ENCODE results near the gene CRACDL. TPM values are rescaled to one million over a fixed set of nuclear protein-coding genes. Genes with fewer than 3 reads are reported as not detected.

CRACDL gene
- polyA plus RNA-seq, 1 of the 3 experiments (the other 2 are of a cell fraction): not detected

GRCh38 chr2:98795891-98796676 lies 139.9 kb downstream of the CRACDL start (continued):
- TF ChIP-seq REST (IDR thresholded peaks at IDR 0.05; ENCODE audit: low read depth, low read length): no peak
- no peak for TF ChIP-seq RFX5 (IDR thresholded peaks at IDR 0.05; ENCODE audit: low read length)
- no peak for TF ChIP-seq GABPA (IDR thresholded peaks at IDR 0.05; ENCODE audit: low read depth)
- TF ChIP-seq CHD2 (IDR thresholded peaks at IDR 0.05; ENCODE audit: low read length, partially characterized antibody): no peak
- TF ChIP-seq, protein P1, sequence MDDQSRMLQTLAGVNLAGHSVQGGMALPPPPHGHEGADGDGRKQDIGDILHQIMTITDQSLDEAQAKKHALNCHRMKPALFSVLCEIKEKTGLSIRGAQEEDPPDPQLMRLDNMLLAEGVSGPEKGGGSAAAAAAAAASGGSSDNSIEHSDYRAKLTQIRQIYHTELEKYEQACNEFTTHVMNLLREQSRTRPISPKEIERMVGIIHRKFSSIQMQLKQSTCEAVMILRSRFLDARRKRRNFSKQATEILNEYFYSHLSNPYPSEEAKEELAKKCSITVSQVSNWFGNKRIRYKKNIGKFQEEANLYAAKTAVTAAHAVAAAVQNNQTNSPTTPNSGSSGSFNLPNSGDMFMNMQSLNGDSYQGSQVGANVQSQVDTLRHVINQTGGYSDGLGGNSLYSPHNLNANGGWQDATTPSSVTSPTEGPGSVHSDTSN (IDR thresholded peaks at IDR 0.05): no peak
- TF ChIP-seq NRF1 (IDR thresholded peaks at IDR 0.05; ENCODE audit: low read depth, low read length): no peak

DNA sequence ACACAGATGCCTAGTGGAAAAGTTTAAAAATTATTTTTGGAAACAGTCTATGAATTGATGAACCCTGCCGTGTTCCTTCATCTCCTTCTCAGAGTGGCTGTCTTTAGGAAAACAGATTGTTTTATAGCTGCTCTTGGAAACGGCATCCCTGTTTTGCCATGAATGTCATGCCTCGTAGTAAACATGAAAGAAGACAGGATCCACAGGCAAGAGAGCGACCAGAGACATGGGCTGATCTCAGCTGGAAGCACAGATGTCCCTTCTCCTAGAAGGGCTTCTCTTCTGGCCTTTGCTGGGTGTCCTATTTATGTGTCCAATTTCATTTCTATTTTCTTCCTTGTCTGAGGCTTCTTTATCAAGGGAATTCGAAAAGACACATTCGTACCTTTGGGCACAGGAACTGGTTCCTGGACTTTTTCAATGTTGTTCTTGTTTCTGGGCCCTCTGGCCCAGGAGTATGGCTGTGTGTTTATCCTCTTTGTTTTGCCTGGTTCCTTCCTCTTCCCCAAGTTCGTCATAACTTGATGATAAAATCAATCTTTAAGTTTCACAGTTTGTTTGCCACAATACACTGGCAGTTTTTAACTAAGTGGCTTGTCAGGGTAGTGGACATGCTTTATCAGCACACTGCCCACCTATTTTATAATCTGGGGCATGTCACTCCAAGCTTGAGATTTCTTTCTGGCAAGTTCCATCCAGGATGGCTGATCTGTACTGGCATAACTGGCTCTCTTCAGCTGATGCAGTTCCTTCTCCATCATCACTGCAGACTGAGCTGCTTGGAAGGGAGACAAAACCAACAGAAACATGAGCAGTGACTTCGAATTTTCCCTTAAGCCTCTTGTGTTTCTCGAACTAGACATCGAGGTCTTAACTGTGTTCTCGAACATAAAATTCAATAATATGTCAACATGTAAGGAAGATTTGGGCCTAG lies 141.9 kb downstream of the CRACDL start:
- H3K9ac ChIP-seq: no peak overlapping the region
- no peaks in the 10 kb centered on the region for H3K79me2 ChIP-seq (ENCODE audit: insufficient read depth)
- no peaks in the 10 kb centered on the region for H3K4me1 ChIP-seq (ENCODE audit: control insufficient read depth in 1 of 2, insufficient read depth in 2 of 2, low read depth in 1 of 2, low read length in 1 of 2)
- no peak overlapping the region for H3K4me3 ChIP-seq (ENCODE audit: low read depth in 2 of 2, low read length in 1 of 2)
- H3K9me2 ChIP-seq: no peaks in the 10 kb centered on the region
- H2AFZ ChIP-seq (ENCODE audit: low read depth): no peak overlapping the region
- no peak overlapping the region for H3K4me2 ChIP-seq
- H4K20me1 ChIP-seq (ENCODE audit: insufficient read depth): no peaks in the 10 kb centered on the region
- no peak overlapping the region for H3K27ac ChIP-seq (ENCODE audit: low read depth in 2 of 2, low read length in 1 of 2)
- ChIA-PET POLR2A (no interaction called here), CTCF (interaction anchor here (1.0 to 1.3 kb wide), 3 partner anchors 9 to 145 kb away, joined by 3 to 4 read pairs (median 4); no protein-coding TSS in a partner anchor)
- WGBS (ENCODE audit: low lambda C conversion rate): 47% methylated on average over 11 of the region's 11 CpGs
- no peaks in the 10 kb centered on the region for H3K27me3 ChIP-seq (ENCODE audit: insufficient read depth)
- no peaks in the 10 kb centered on the region for H3K9me3 ChIP-seq
- no peaks in the 10 kb centered on the region for H3K36me3 ChIP-seq (replicated peaks in 1 of 2; ENCODE audit: control insufficient read depth in 1 of 2, insufficient read depth in 2 of 2, low read length in 1 of 2)
- no peak for DNase-seq
- no peaks in the 10 kb centered on the region for H3F3A ChIP-seq (replicated peaks; ENCODE audit: insufficient read depth)
- TF ChIP-seq CHD2 (IDR thresholded peaks at IDR 0.05; ENCODE audit: low read length, partially characterized antibody) (no peak), TCF12 (IDR thresholded peaks at IDR 0.05) (no peak), REST (IDR thresholded peaks at IDR 0.05; ENCODE audit: low read depth, low read length) (no peak), FOXJ3 (CRISPR knock-in tag; IDR thresholded peaks at IDR 0.05) (no peak), USF1 (IDR thresholded peaks at IDR 0.05; ENCODE audit: borderline replicate concordance, low read depth) (no peak), ZBTB33 (IDR thresholded peaks at IDR 0.05; ENCODE audit: borderline replicate concordance, low read depth) (no peak), ELF1 (IDR thresholded peaks at IDR 0.05) (no peak), RAD21 (IDR thresholded peaks at IDR 0.05; ENCODE audit: low read length) (no peak), SMC3 (IDR thresholded peaks at IDR 0.05; ENCODE audit: low read depth, low read length) (no peak), TEAD4 (IDR thresholded peaks at IDR 0.05; ENCODE audit: borderline replicate concordance, insufficient read depth) (no peak), MEF2A (IDR thresholded peaks at IDR 0.05; ENCODE audit: borderline replicate concordance, low read depth) (no peak), EZH2phosphoT487 (IDR thresholded peaks at IDR 0.05; ENCODE audit: borderline replicate concordance, low read depth) (no peak), RFX5 (IDR thresholded peaks at IDR 0.05; ENCODE audit: low read length) (no peak), NFIC (IDR thresholded peaks at IDR 0.05; ENCODE audit: borderline replicate concordance) (no peak)

Measured in SK-N-SH (cell line).